Ureter (tissue), 1 donor: ENCODE results near the gene P2RX4. TPM values are rescaled to one million over a fixed set of nuclear protein-coding genes. Genes with fewer than 3 reads are reported as not detected.
"Not testable (repeated sequence)": the region's sequence is repeated elsewhere in the genome, so short reads cannot be mapped to it uniquely, and the experiment has no call there.

Source experiments
- DNase-seq: peaks from one replicate; pipeline ENCODE4 v3.0.0-alpha.2; 2020; ENCODE audit warnings: low spot score
- total RNA-seq: library from RNA; stranded (reverse); gene quantifications from one replicate; pipeline ENCODE4 v1.2.4, GENCODE V29; 2023
- donor health status: DM: yes; HTN: yes; CAD: no.

P2RX4 gene, protein sequence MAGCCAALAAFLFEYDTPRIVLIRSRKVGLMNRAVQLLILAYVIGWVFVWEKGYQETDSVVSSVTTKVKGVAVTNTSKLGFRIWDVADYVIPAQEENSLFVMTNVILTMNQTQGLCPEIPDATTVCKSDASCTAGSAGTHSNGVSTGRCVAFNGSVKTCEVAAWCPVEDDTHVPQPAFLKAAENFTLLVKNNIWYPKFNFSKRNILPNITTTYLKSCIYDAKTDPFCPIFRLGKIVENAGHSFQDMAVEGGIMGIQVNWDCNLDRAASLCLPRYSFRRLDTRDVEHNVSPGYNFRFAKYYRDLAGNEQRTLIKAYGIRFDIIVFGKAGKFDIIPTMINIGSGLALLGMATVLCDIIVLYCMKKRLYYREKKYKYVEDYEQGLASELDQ
- total RNA-seq = 28.0 TPM

DNA sequence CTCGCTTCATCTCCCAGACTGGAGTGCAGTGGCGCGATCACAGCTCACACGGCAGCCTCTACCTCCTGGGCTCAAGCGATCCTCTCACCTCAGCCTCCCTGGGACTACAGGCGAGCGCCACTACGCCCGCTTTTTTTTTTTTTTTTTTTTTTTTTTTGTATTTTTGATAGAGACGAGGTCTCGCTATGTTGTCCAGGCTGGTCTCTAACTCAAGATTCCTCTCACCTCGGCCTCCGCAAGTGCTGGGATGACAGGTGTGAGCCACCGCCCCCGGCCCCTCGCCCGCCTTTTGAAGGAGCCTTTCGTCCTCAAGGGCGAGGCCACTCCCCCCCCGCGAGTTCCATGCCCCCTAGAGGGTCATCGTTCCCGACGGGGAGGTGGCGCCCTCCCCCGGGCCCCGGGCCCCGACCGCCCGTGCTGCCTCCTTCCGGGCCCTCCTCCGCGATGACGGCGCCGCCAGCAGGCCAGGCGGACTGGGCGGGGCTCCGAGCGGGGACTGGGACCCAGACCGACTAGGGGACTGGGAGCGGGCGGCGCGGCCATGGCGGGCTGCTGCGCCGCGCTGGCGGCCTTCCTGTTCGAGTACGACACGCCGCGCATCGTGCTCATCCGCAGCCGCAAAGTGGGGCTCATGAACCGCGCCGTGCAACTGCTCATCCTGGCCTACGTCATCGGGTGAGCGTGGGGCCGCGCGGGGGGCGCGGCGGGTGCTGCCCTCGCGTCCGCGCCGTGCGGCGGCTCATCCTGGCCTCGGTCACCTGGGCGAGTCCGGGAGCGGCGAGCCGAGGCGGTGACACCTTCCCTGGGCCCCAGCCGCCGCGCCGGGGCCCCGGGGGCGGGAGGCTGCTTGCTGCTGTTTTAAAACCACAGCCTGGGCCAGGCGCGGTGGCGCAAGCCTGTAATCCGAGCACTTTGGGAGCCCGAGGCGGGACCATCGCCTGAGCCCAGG, at the start of gene P2RX4:
Gene P2RX4 (plus strand): TSS at position 506 of the 949 bp plus-strand sequence. CDS start 36 bp downstream, at position 542.
- DNase-seq = peak; percentile 85

GRCh38 chr12:121162384-121162783, 47.5 kb upstream of the P2RX4 start:
- no peak for DNase-seq

- no peak for DNase-seq
These were observed 46.9 kb upstream of the P2RX4 start for GRCh38 chr12:121162985-121163384.

- not testable (repeated sequence) for DNase-seq
These were observed 45.1 kb upstream of the P2RX4 start for GRCh38 chr12:121164839-121165238.

GRCh38 chr12:121165316-121165715, 44.6 kb upstream of the P2RX4 start:
- DNase-seq = no peak

- DNase-seq = no peak
These were observed 43.6 kb upstream of the P2RX4 start for GRCh38 chr12:121166356-121166755.

DNA sequence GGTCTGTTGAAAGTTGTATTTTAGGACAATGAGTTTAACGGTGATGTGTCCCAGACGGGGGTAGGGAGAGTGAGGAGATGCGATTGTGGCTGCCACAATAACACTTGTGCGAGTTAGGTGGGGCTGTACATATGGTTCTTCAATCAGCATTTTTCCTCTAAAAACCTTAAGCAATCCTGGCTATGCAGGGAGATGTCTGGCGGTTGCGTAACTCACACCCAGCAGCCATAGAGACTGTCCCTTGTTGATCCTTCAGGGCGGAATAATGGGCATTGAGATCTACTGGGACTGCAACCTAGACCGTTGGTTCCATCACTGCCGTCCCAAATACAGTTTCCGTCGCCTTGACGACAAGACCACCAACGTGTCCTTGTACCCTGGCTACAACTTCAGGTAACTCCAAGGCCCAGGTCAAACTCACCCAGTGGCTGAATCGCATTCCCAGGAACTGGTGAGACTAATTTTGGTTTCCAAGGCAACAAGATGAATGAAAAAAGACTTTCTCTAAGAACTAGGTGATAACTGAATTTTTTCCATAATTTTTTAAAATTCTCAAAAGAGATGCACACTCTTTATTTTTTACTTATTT, 42.6 kb upstream of the P2RX4 start:
- DNase-seq = no peak

GRCh38 chr12:121167951-121168350, 42.0 kb upstream of the P2RX4 start:
- DNase-seq = no peak

DNA sequence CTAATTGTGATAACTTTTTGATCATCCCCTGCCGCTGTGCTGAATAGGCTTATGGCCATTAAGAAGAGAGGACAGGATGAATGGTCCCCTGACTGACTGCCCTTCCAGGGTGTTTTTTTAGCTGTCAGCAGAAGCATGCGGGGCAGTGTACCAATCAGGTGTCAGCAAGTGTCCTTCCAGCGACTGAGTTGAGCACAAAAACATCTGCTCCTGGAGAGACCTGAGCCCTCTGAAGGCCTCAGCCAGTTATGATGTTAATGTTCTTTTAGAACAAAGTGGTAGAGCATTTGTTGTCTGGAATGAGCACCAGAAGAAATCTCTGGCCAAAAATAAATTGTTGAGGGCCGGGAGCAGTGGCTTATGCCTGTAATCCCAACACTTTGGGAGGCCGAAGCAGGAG, 39.8 kb upstream of the P2RX4 start:
- DNase-seq = no peak

DNA sequence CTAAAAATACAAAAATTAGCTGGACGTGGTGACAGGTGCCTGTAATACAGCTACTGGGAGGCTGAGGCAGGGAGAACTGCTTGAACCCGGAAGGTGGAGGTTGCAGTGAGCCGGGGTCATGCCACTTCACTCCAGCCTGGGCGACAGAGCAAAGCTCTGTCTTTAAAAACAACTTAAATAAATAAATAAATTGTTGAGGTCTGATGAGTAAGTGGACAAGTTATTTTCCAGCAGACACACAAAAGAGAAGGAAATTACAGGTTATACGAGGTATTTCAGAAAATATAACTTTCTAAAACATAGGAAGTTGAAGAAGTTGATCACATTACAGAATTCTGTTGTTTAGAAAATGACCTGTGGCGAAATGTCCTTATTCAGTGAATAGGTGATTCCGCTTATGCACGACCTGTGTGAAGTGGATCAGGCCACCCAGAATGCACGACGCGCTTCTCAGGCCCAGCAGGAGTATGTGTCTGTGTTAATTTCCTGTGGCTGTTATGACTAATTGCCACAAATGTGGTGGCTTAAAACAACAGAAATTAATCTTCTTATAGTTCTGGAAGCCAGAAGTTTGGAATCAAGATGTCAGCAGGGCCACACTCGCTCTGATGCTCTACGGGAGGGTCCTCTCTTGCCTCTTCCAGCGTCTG, 39.2 kb upstream of the P2RX4 start:
- no peak for DNase-seq

DNA sequence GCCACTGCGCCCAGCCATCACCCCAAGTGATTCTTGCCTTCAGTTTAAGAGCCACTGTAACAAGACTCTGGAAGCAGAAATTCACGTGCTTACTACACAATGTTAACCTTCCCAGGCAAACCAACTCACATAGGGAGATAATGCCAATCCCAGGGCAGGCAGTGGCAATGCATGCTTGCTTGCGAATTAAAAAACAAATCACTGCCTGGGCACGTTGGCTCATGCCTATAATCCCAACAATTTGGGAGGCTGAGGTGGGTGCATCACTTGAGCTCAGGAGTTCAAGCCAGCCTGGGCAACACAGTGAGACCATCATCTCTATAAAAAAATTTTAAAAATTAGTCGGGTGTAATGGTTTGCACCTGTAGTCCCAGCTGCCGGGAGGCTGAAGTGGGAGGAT, 37.8 kb upstream of the P2RX4 start:
- no peak for DNase-seq

DNA sequence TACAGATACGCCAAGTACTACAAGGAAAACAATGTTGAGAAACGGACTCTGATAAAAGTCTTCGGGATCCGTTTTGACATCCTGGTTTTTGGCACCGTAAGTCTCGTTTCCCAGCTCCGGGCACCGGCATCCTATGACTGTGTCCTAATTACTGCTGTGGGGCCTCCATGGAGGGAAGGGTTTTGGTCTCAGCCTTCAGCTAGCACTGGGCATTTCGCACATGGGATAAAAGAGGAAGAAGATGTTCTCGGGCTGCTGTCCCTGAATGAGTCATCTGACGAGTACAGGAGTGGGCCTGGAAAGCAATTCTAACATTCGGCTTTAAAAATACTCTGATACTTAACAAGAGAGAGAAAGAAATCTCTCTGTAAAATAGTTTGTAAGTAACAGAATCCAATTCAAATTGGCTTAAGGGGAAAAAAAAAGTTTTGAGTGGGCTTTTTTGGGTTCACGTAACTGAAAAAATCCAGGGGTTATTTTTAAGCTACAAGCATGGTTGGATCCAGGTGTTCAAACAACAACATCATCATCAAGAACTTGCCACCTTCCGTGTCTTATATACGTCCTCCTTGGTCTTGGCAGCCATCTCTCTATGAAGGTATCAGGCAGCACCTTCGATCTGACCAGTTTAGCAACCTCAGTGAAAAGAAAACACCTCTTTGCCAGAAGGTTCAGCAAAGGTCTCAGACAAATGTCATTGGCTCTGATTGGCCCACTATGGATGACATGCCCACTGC, 34.4 kb upstream of the P2RX4 start:
- peak; percentile 47 for DNase-seq

DNA sequence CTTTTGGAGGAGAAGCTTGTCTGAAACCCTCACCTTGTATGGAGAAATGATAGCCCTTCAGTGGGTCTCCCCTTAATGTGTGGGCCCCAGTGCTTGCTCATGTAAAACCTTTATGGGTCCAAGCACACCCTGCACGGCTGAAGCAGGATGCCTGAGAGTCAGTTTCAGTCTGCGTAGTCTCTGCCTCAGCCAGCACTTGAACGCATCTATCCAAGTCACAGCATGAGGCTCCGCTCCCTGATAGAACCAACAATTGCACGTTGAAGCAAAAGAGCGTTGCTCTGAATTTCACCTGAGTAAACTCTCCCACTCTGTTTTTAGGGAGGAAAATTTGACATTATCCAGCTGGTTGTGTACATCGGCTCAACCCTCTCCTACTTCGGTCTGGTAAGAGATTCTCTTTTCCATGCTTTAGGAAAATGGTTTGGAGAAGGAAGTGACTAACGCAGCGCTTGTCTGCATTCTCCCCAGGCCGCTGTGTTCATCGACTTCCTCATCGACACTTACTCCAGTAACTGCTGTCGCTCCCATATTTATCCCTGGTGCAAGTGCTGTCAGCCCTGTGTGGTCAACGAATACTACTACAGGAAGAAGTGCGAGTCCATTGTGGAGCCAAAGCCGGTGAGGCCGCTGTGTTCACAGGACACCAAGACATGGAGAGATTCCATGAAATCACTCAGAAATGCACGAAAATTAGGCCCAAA, 33.0 kb upstream of the P2RX4 start:
- DNase-seq = no peak

GRCh38 chr12:121181181-121181580, 28.7 kb upstream of the P2RX4 start:
- no peak for DNase-seq

- DNase-seq = no peak
These were observed 27.6 kb upstream of the P2RX4 start for GRCh38 chr12:121182222-121182893.

DNA sequence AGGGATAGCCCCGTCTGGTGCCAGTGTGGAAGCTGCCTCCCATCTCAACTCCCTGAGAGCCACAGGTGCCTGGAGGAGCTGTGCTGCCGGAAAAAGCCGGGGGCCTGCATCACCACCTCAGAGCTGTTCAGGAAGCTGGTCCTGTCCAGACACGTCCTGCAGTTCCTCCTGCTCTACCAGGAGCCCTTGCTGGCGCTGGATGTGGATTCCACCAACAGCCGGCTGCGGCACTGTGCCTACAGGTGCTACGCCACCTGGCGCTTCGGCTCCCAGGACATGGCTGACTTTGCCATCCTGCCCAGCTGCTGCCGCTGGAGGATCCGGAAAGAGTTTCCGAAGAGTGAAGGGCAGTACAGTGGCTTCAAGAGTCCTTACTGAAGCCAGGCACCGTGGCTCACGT, 25.5 kb upstream of the P2RX4 start:
- DNase-seq = peak; percentile 80

DNA sequence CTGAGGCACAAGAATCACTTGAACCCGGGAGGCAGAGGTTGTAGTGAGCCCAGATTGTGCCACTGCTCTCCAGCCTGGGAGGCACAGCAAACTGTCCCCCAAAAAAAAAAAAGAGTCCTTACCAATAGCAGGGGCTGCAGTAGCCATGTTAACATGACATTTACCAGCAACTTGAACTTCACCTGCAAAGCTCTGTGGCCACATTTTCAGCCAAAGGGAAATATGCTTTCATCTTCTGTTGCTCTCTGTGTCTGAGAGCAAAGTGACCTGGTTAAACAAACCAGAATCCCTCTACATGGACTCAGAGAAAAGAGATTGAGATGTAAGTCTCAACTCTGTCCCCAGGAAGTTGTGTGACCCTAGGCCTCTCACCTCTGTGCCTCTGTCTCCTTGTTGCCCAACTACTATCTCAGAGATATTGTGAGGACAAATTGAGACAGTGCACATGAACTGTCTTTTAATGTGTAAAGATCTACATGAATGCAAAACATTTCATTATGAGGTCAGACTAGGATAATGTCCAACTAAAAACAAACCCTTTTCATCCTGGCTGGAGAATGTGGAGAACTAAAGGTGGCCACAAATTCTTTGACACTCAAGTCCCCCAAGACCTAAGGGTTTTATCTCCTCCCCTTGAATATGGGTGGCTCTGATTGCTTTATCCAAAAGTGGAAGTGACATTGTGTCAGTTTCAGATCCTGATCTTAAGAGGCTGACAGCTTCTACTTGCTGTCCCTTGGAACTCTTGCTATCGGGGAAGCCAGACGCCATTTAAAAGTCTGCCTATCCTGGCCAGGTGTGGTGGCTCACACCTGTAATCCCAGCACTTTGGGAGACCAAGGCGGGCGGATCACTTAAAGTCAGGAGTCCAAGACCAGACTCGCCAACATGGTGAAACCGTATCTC, 24.7 kb upstream of the P2RX4 start:
- no peak for DNase-seq

DNA sequence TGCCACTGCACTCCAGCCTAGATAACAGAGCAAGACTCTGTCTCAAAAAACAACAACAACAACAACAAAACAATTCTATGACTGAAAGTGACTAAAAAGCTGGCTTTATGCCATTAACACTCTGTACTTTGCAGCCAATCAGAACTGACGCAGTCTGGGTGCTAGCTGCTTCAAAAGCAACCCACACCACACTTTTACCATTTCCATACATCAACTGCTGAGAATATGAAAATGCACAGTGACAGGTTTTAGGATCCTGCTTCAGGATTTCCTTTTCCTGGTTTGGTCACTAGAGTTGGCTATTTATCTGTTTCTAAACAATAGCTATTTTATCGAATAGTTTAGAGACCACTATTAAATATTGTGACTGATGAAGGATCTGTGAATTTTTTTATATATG, 23.1 kb upstream of the P2RX4 start:
- DNase-seq = no peak

- no peak for DNase-seq
These were observed 22.4 kb upstream of the P2RX4 start for GRCh38 chr12:121187501-121187900.
